HepG2 (cell line): ENCODE results near the gene TPGS1. TPM values are rescaled to one million over a fixed set of nuclear protein-coding genes. Genes with fewer than 3 reads are reported as not detected.

Source experiments
- AGO2 ChIP-seq: fragments of 200-400 bp; formaldehyde crosslinking; optimal IDR thresholded peaks from 2 replicates; pipeline ENCODE3; 2017; ENCODE audit warnings: mild to moderate bottlenecking, low read depth, low read length, moderate library complexity
- CBX5 ChIP-seq: sonication (generic); formaldehyde crosslinking; IDR thresholded peaks from 2 replicates; pipeline ENCODE4 v1.4.0; 2020; ENCODE audit warnings: missing genetic modification reagents, borderline replicate concordance
- CENPX ChIP-seq: sonication (generic); formaldehyde crosslinking; IDR thresholded peaks from 2 replicates; pipeline ENCODE4 v1.9.0; 2021; ENCODE audit warnings: mild to moderate bottlenecking, missing genetic modification reagents, moderate library complexity
- DPF2 ChIP-seq: sonication (generic); formaldehyde crosslinking; IDR thresholded peaks from 2 replicates; pipeline ENCODE4 v1.4.0; 2020; ENCODE audit warnings: mild to moderate bottlenecking, low read depth, missing genetic modification reagents, borderline replicate concordance
- HDAC6 ChIP-seq: fragments of 200-600 bp; sonication (generic); IDR thresholded peaks from 2 replicates; pipeline ENCODE4 v1.7.0; 2017; ENCODE audit warnings: mild to moderate bottlenecking, antibody characterized with exemption, low read length, low read depth
- MLLT10 ChIP-seq: sonication (generic); formaldehyde crosslinking; IDR thresholded peaks from 2 replicates; pipeline ENCODE4 v1.4.0; 2020; ENCODE audit warnings: missing genetic modification reagents
- NFIB ChIP-seq: sonication (generic); formaldehyde crosslinking; IDR thresholded peaks from 2 replicates; pipeline ENCODE4 v1.9.0; 2021; ENCODE audit warnings: missing genetic modification reagents, mild to moderate bottlenecking, borderline replicate concordance
- NKX3-1 ChIP-seq: sonication (generic); formaldehyde crosslinking; IDR thresholded peaks from 2 replicates; pipeline ENCODE4 v1.5.0; 2020; ENCODE audit warnings: missing genetic modification reagents
- NONO ChIP-seq, 2 experiments: fragments of 450-650 bp in 1 of 2; sonication (generic) in 1 of 2; formaldehyde crosslinking in 1 of 2; IDR thresholded peaks in 1 of 2; conservative IDR thresholded peaks in 1 of 2; 2 replicates each; pipeline versions ENCODE4 v1.6.1 to v1.8.0; 2017 to 2022; ENCODE audit warnings: mild to moderate bottlenecking in 1 of 2, missing genetic modification reagents in 1 of 2, moderate library complexity in 1 of 2
- RNF219 ChIP-seq: sonication (generic); formaldehyde crosslinking; IDR thresholded peaks from 2 replicates; pipeline ENCODE4 v1.5.0; 2020; ENCODE audit warnings: mild to moderate bottlenecking, missing genetic modification reagents
- SETDB1 ChIP-seq: sonication (generic); formaldehyde crosslinking; IDR thresholded peaks from 2 replicates; pipeline ENCODE4 v1.5.1; 2020; ENCODE audit warnings: missing genetic modification reagents, mild to moderate bottlenecking, borderline replicate concordance
- SKIL ChIP-seq: sonication (generic); formaldehyde crosslinking; IDR thresholded peaks from 2 replicates; pipeline ENCODE4 v1.8.0; 2022; ENCODE audit warnings: missing genetic modification reagents, mild to moderate bottlenecking, moderate library complexity, borderline replicate concordance
- SMARCC2 ChIP-seq: fragments of 450-650 bp; IDR thresholded peaks from 2 replicates; pipeline ENCODE4 v1.6.1; 2017; ENCODE audit warnings: antibody characterized with exemption, mild to moderate bottlenecking
- TARDBP ChIP-seq: sonication (generic); formaldehyde crosslinking; IDR thresholded peaks from 2 replicates; pipeline ENCODE4 v1.8.0; 2022; ENCODE audit warnings: mild to moderate bottlenecking, missing genetic modification reagents
- ZFP36L2 ChIP-seq: sonication (generic); formaldehyde crosslinking; IDR thresholded peaks from 2 replicates; pipeline ENCODE4 v1.4.0; 2020; ENCODE audit warnings: missing genetic modification reagents
- ZFP37 ChIP-seq: sonication (generic); formaldehyde crosslinking; IDR thresholded peaks from 2 replicates; pipeline ENCODE4 v1.4.0; 2020; ENCODE audit warnings: missing genetic modification reagents, borderline replicate concordance
- ZIK1 ChIP-seq: sonication (generic); formaldehyde crosslinking; IDR thresholded peaks from 2 replicates; pipeline ENCODE4 v1.5.0; 2020; ENCODE audit warnings: mild to moderate bottlenecking, low read depth, missing genetic modification reagents, borderline replicate concordance
- ZNF12 ChIP-seq: sonication (generic); formaldehyde crosslinking; IDR thresholded peaks from 2 replicates; pipeline ENCODE4 v1.5.0; 2020; ENCODE audit warnings: missing genetic modification reagents
- ZNF17 ChIP-seq: sonication (generic); formaldehyde crosslinking; IDR thresholded peaks from 2 replicates; pipeline ENCODE4 v1.5.0; 2020; ENCODE audit warnings: mild to moderate bottlenecking, missing genetic modification reagents
- ZNF20 ChIP-seq: sonication (generic); formaldehyde crosslinking; IDR thresholded peaks from 2 replicates; pipeline ENCODE4 v1.4.0; 2020; ENCODE audit warnings: mild to moderate bottlenecking, moderate library complexity, missing genetic modification reagents
- ZNF225 ChIP-seq: sonication (generic); formaldehyde crosslinking; IDR thresholded peaks from 2 replicates; pipeline ENCODE4 v1.4.0; 2020; ENCODE audit warnings: mild to moderate bottlenecking, missing genetic modification reagents
- ZNF3 ChIP-seq: IDR thresholded peaks from 2 replicates; pipeline ENCODE4 v1.7.0; 2017; ENCODE audit warnings: inconsistent platforms
- ZNF30 ChIP-seq: sonication (generic); formaldehyde crosslinking; IDR thresholded peaks from 2 replicates; pipeline ENCODE4 v1.5.0; 2020; ENCODE audit warnings: mild to moderate bottlenecking, missing genetic modification reagents
- ZNF34 ChIP-seq: sonication (generic); formaldehyde crosslinking; IDR thresholded peaks from 2 replicates; pipeline ENCODE4 v1.4.0; 2020; ENCODE audit warnings: mild to moderate bottlenecking, missing genetic modification reagents, borderline replicate concordance
- ZNF44 ChIP-seq: sonication (generic); formaldehyde crosslinking; IDR thresholded peaks from 2 replicates; pipeline ENCODE4 v1.5.1; 2020; ENCODE audit warnings: mild to moderate bottlenecking, missing genetic modification reagents
- ZNF441 ChIP-seq: sonication (generic); formaldehyde crosslinking; IDR thresholded peaks from 2 replicates; pipeline ENCODE4 v1.7.0; 2021; ENCODE audit warnings: missing genetic modification reagents, borderline replicate concordance
- ZNF563 ChIP-seq: sonication (generic); formaldehyde crosslinking; IDR thresholded peaks from 2 replicates; pipeline ENCODE4 v1.8.0; 2022; ENCODE audit warnings: mild to moderate bottlenecking, moderate library complexity, missing genetic modification reagents
- ZNF709 ChIP-seq: sonication (generic); formaldehyde crosslinking; IDR thresholded peaks from 2 replicates; pipeline ENCODE4 v1.5.0; 2020; ENCODE audit warnings: mild to moderate bottlenecking, missing genetic modification reagents
- ZNF891 ChIP-seq: sonication (generic); formaldehyde crosslinking; IDR thresholded peaks from 2 replicates; pipeline ENCODE4 v1.5.0; 2020; ENCODE audit warnings: mild to moderate bottlenecking, missing genetic modification reagents
- ZSCAN30 ChIP-seq: sonication (generic); formaldehyde crosslinking; IDR thresholded peaks from 2 replicates; pipeline ENCODE4 v1.5.0; 2020; ENCODE audit warnings: mild to moderate bottlenecking, missing genetic modification reagents
- polyA plus RNA-seq, 8 experiments: library from polyadenylated mRNA; depleted of rRNA in 3 of 8; stranded (reverse) in 7 of 8; unstranded in 1 of 8; fragments of >200 nt; fragmentation: Illumina TruSeq in 4 of 8; extraction: Trizol in 4 of 8; gene quantifications; 2 replicates each; pipeline versions ENCODE4 v1.2.1 to v1.2.3, GENCODE V29; 2011 to 2016; ENCODE audit warnings: low read depth in 4 of 8, missing spikeins in 1 of 8, mixed read lengths in 1 of 8; ENCODE audit not compliant: insufficient read depth in 1 of 8
- total RNA-seq, 5 experiments: library from RNA; depleted of rRNA; stranded (reverse); fragments of >200 nt; fragmentation: Illumina TruSeq; extraction: Trizol; gene quantifications; 2 replicates each; pipeline ENCODE4 v1.2.3, GENCODE V29; 2016; ENCODE audit warnings: low read depth in 1 of 5

TPGS1 gene
- total and polyA plus RNA-seq, 2 of the 13 experiments (the other 11 are each of a cell fraction or from before 2014, with no cell fraction given), result 1.1 to 6.2 TPM

GRCh38 chr19:491146-491741 lies 16.1 kb upstream of the TPGS1 start (continued):
- TF ChIP-seq NKX3-1 (CRISPR knock-in tag) (no peak), CENPX (no peak), ZNF44 (CRISPR knock-in tag) (no peak), ZNF3 (CRISPR knock-in tag) (no peak), SETDB1 (no peak), ZNF709 (no peak), AGO2 (peak; percentile 46), ZNF12 (CRISPR knock-in tag) (no peak), NFIB (CRISPR knock-in tag) (no peak), ZNF30 (no peak), DPF2 (CRISPR knock-in tag) (no peak), ZNF891 (no peak), ZNF441 (CRISPR knock-in tag) (no peak), ZFP37 (CRISPR knock-in tag) (no peak), NONO (IDR thresholded peaks at IDR 0.05) (no peak), NONO (CRISPR knock-in tag; conservative IDR thresholded peaks at IDR 0.05) (no peak), ZFP36L2 (CRISPR knock-in tag) (no peak), HDAC6 (no peak), RNF219 (CRISPR knock-in tag) (no peak), ZNF563 (CRISPR knock-in tag) (no peak), CBX5 (CRISPR knock-in tag) (no peak), SKIL (CRISPR knock-in tag) (no peak), ZNF225 (no peak), ZNF17 (CRISPR knock-in tag) (no peak), ZNF20 (CRISPR knock-in tag) (no peak), ZNF34 (CRISPR knock-in tag) (no peak), ZIK1 (no peak), ZSCAN30 (no peak), SMARCC2 (no peak), MLLT10 (no peak), TARDBP (CRISPR knock-in tag) (no peak)
